Caki2 (cell line): Measurements from ENCODE around the gene PRLH. TPM values are rescaled to one million over a fixed set of nuclear protein-coding genes. Genes with fewer than 3 reads are reported as not detected.

ENCODE experiments used
- DNase-seq: peaks from one replicate; pipeline ENCODE4 v3.0.0-alpha.2; 2015; ENCODE audit warnings: low read depth
- in situ Hi-C: cut with HindIII; loops from 2 replicates; pipeline ENCODE4 v1.10.0; 2016; ENCODE audit warnings: low sequenced_read_pairs, low pct_unique_long_range_greater_than_20kb, mixed read lengths
- total RNA-seq: library from RNA; depleted of rRNA; stranded (reverse); fragments of >200 nt; shearing (Covaris generic); gene quantifications from 2 replicates; pipeline ENCODE4 v1.2.3, GENCODE V29; 2014; ENCODE audit warnings: low replicate concordance

The PRLH gene
- total RNA-seq, 1 experiment from 2014 or later, result not detected

- in situ Hi-C loops, result no loop called here
- DNase-seq, result no peak
Observed at GRCh38 chr2:237536617-237537016, 29.8 kb upstream of the PRLH start.

- in situ Hi-C loops, result no loop called here
- DNase-seq, result no peak
Observed at GRCh38 chr2:237538001-237538720, 28.2 kb upstream of the PRLH start.

DNA sequence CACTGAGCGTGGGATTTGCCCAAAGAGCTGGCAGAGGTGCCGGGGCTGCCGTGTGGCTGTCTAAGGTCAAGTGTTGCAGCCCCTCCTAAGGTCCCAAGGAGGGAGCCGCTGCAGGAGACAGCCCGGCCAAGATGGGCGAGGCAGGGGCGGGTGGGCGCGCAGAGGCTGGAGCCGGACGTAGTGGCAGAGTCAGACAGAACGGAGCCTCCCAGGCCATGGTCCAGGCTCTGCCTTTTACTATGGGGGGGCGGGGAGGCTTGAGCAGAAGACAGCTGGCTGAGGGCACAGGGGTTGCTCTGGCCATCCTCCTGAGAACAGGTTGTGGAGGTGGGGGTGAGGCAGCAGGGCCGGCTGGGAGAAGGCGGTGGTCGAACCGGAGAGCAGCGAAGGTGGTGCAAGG lies 27.5 kb upstream of the PRLH start:
- DNase-seq, result no peak
- in situ Hi-C loops, result no loop called here

GRCh38 chr2:237539681-237540080 lies 26.7 kb upstream of the PRLH start:
- in situ Hi-C loops, result no loop called here
- DNase-seq, result no peak

- DNase-seq, result no peak
- in situ Hi-C loops, result no loop called here
Observed at GRCh38 chr2:237540223-237540775, 26.1 kb upstream of the PRLH start.

DNA sequence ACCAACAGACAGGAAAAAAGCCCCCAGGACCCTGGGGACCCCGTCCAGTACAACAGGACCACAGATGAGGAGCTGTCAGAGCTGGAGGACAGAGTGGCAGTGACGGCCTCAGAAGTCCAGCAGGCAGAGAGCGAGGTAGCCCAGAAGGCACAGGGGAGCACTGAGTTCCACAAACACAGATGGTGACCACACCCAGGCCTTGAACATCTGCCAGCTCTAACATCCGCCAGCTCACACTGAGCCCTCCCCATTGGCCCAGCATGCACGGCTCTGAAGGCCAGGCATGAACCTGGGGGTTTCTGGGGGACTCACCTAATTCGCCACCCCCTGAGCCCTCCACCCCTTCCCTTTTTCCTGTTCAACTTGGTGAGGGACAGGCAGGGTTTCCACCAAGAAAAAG lies 25.6 kb upstream of the PRLH start:
- no peak for DNase-seq
- in situ Hi-C loops, result no loop called here

- in situ Hi-C loops, result no loop called here
- no peak for DNase-seq
Observed at GRCh38 chr2:237541243-237541642, 25.1 kb upstream of the PRLH start.

GRCh38 chr2:237542001-237542704 lies 24.2 kb upstream of the PRLH start:
- in situ Hi-C loops, result no loop called here

DNA sequence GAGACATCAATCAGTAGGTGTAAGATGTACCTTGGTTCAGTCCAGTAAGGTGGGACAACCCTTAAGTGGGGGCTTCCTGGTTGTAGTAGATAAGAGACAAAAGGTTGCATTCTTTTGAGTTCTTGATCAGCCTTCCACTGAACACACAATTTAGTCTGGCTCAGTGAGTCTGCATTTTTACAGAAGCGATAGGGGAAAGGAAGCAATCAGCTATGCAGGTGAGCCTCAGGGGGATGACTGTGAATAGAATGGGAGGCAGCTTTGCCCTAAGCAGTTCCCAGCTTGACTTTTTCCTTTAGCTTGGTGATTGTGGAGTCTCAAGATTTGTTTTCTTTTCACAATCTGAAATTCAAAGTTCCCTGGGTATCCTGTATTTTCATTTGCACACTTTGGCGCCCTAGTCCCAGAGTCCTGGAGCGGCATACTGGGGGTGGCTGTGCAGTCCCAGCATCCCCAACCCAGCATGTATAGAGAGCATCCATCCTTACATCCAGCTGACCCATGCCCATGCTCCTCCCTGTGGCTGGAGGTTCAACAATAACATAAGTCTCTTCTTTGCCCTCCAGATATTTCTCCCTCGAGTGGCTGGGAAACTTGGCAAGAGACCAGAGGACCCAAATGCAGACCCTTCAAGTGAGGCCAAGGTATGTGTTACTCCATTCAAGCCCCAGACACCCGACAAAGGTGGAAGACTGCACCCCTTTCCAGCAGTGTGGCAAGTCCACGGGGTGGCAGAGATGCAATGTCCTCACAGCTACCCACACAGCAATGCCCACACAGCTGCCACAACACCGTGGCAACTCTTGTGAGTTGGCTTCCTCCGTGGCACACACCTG lies 20.1 kb upstream of the PRLH start:
- in situ Hi-C loops, result no loop called here

More at GRCh38 chr2:237542001-237542704, 24.2 kb upstream of the PRLH start:
- DNase-seq, result no peak

GRCh38 chr2:237546876-237547395 lies 19.4 kb upstream of the PRLH start:
- in situ Hi-C loops, result no loop called here
- no peak for DNase-seq

More for the DNA sequence above, 20.1 kb upstream of the PRLH start:
- no peak for DNase-seq

- in situ Hi-C loops, result no loop called here
- no peak for DNase-seq
Observed at GRCh38 chr2:237547841-237548416, 18.4 kb upstream of the PRLH start.

DNA sequence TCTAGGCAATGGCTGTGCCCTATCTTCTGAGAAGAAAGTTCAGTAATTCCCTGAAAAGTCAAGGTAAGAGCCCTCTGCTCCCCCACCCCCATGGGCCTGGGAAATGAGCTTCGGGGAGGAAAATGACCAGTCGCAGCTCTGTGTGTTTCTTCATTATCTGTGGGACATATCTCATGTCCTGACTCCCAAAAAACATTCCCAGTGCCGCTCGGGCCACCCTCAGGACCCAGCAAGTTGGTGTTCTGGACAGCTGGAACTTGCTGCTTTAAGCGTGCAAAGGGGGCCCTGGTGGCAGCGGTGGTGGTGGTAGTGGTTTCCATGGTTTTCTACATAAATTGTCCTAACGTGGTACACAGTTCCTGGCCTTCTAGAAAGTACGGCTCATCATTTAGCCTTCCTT lies 17.2 kb upstream of the PRLH start:
- DNase-seq, result no peak
- in situ Hi-C loops, result no loop called here

GRCh38 chr2:237549643-237550415 lies 16.5 kb upstream of the PRLH start:
- no peak for DNase-seq
- in situ Hi-C loops, result no loop called here

- in situ Hi-C loops, result no loop called here
- no peak for DNase-seq
Observed at GRCh38 chr2:237551071-237551574, 15.3 kb upstream of the PRLH start.

GRCh38 chr2:237552908-237553307 lies 13.5 kb upstream of the PRLH start:
- in situ Hi-C loops, result no loop called here
- DNase-seq, result no peak

DNA sequence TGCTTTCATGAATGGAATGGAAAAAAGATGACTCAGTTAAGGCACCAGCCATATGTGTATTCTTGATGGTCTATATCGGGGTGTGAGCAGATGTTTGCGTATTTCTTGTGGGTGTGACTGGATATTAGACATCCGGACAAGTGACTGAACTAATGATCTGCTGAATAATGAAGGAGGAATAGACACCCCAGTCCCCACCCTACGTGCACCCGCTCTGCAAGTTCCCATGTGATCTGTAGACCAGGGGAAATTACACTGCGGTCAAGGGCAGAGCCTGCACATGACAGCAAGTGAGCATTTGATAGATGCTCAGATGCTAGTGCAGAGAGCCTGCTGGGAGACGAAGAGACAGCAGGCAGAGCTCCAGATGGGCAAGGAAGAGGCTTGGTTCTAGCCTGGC lies 12.4 kb upstream of the PRLH start:
- DNase-seq, result no peak
- in situ Hi-C loops, result no loop called here

DNA sequence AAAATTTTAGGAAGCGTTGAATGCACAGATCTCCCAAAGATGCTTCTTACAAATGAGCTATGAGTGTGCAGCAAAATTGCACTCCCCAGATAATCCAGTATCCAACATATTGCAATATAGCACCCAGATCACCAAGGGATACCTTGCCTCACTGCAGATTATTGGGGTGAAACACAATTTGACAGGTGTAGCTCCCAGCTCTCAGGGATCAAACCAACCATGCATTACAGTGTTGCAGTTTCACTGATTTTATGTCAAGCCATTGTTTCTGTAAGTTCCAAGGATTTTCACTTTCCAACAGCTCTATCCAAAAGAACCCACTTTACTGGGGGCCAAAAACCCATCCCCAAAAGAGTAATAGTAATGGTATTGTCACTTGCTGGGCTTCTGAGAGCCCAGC lies 10.8 kb upstream of the PRLH start:
- in situ Hi-C loops, result no loop called here
- no peak for DNase-seq
